Fibroblast of villous mesenchyme (primary cell): Measurements from ENCODE around the gene RAD50. TPM values are rescaled to one million over a fixed set of nuclear protein-coding genes. Genes with fewer than 3 reads are reported as not detected.

ENCODE experiments used
- DNase-seq: peaks from one replicate; pipeline ENCODE4 v3.0.0-alpha.2; 2010; ENCODE audit warnings: low read depth
- H3K4me3 ChIP-seq: 2 replicates; pipeline ENCODE4 v1.5.1; 2011; ENCODE audit warnings: low read depth, mild to moderate bottlenecking, low read length
- CTCF ChIP-seq: IDR thresholded peaks from 2 replicates; pipeline ENCODE4 v1.5.1; 2012; ENCODE audit warnings: low read depth, mild to moderate bottlenecking, low read length; ENCODE audit not compliant: insufficient read depth
- total RNA-seq: library from RNA; depleted of rRNA; stranded (reverse); fragments of >200 nt; gene quantifications from 2 replicates; pipeline ENCODE4 v1.2.3, GENCODE V29; 2012

RAD50 gene
- total RNA-seq, 1 donor: 46.6 TPM

- DNase-seq: no peak
- TF ChIP-seq CTCF: no peak
Observed at GRCh38 chr5:132528021-132528420, 28.8 kb upstream of the RAD50 start.

GRCh38 chr5:132528866-132529634 is 27.7 kb upstream of the RAD50 start:
- DNase-seq: no peak
- TF ChIP-seq CTCF: no peak
- H3K4me3 ChIP-seq: no peak overlapping the region

More at GRCh38 chr5:132528021-132528420, 28.8 kb upstream of the RAD50 start:
- no peak overlapping the region for H3K4me3 ChIP-seq

- no peak for DNase-seq
- no peak overlapping the region for H3K4me3 ChIP-seq
- TF ChIP-seq CTCF: no peak
Observed at GRCh38 chr5:132530946-132531345, 25.8 kb upstream of the RAD50 start.

GRCh38 chr5:132539716-132540115 is 17.1 kb upstream of the RAD50 start:
- no peak for DNase-seq
- no peak overlapping the region for H3K4me3 ChIP-seq
- no peak for TF ChIP-seq CTCF

GRCh38 chr5:132540149-132540548 is 16.6 kb upstream of the RAD50 start:
- TF ChIP-seq CTCF: no peak
- no peak for DNase-seq
- no peak overlapping the region for H3K4me3 ChIP-seq

GRCh38 chr5:132540764-132541163 is 16.0 kb upstream of the RAD50 start:
- no peak for DNase-seq
- no peak for TF ChIP-seq CTCF
- no peak overlapping the region for H3K4me3 ChIP-seq

GRCh38 chr5:132543472-132544201 is 13.1 kb upstream of the RAD50 start, which contains the start of gene IL5:
TSS of gene IL5 (minus strand) at chr5:132543522. CDS start at chr5:132543478, 44 bp downstream.
- TF ChIP-seq CTCF: no peak
- DNase-seq: no peak
- no peak within 1 kb of the TSS for H3K4me3 ChIP-seq
